ENCODE measurements around the gene SOWAHA. TPM values are rescaled to one million over a fixed set of nuclear protein-coding genes. Genes with fewer than 3 reads are reported as not detected.

The SOWAHA gene
- total and polyA plus RNA-seq, 2 donors (not counting 1 experiment from before 2014, with no cell fraction given), result not detected

- WGBS (ENCODE audit: insufficient coverage), result 95% methylated on average over 3 of the region's 8 CpGs
- TF ChIP-seq EZH2 (IDR thresholded peaks at IDR 0.05; ENCODE audit: borderline replicate concordance, insufficient read depth, low read depth, low read length, poor library complexity, severe bottlenecking) (no peak), CTCF (IDR thresholded peaks at IDR 0.05) (no peak)
- H3K27ac Mint-ChIP-seq, result no peak overlapping the region
- H3K27me3 Mint-ChIP-seq, result no peaks in the 10 kb centered on the region
- no peak for ATAC-seq (ENCODE audit: low read depth)
- no peak overlapping the region for H3K9ac ChIP-seq (ENCODE audit: low read length)
- H3K36me3 ChIP-seq (replicated peaks in 1 of 2; ENCODE audit: control extremely low read depth in 1 of 2, control insufficient read depth in 1 of 2, extremely low read depth in 1 of 2, insufficient read depth in 2 of 2, low read length in 1 of 2), result no peaks in the 10 kb centered on the region
- POLR2A ChIA-PET, result no interaction called here
- no peaks in the 10 kb centered on the region for H3K4me1 ChIP-seq (ENCODE audit: control insufficient read depth in 2 of 2, insufficient read depth in 2 of 2, low read length in 2 of 2)
- no peak overlapping the region for H3K4me2 ChIP-seq (replicated peaks; ENCODE audit: low read depth, low read length, poor library complexity, severe bottlenecking)
- no peaks in the 10 kb centered on the region for H3K79me2 ChIP-seq (ENCODE audit: control insufficient read depth, insufficient read depth, low read length)
- no peaks in the 10 kb centered on the region for H3K27me3 ChIP-seq (replicated peaks in 1 of 4; ENCODE audit: control extremely low read depth in 1 of 4, control insufficient read depth in 3 of 4, insufficient read depth in 4 of 4, low read length in 3 of 4)
- H3K4me3 Mint-ChIP-seq, result no peak overlapping the region
- no peak overlapping the region for H3K27ac ChIP-seq (ENCODE audit: low read length in 2 of 2)
- no peaks in the 10 kb centered on the region for H3K9me3 Mint-ChIP-seq (ENCODE audit: insufficient read depth)
- CTCF ChIA-PET, result no interaction called here
- H3K4me3 ChIP-seq (ENCODE audit: control extremely low read depth in 1 of 5, extremely low read depth in 1 of 5, insufficient read depth in 1 of 5, low read depth in 2 of 5, low read length in 4 of 5), result no peak overlapping the region
- no peak overlapping the region for H2AFZ ChIP-seq (ENCODE audit: insufficient read depth, low read depth, low read length, poor library complexity, severe bottlenecking)
- intact Hi-C loops (cut with micrococcal nuclease), result no loop called here
- no peaks in the 10 kb centered on the region for H3K4me1 Mint-ChIP-seq
- no peaks in the 10 kb centered on the region for H4K20me1 ChIP-seq (ENCODE audit: control insufficient read depth, insufficient read depth, low read length, poor library complexity, severe bottlenecking)
- no peak for DNase-seq
- no peaks in the 10 kb centered on the region for H3K9me3 ChIP-seq (ENCODE audit: control extremely low read depth in 1 of 3, control insufficient read depth in 2 of 3, insufficient read depth in 1 of 3, low read length in 2 of 3)
These were observed 35.2 kb downstream of the SOWAHA start for GRCh38 chr5:132848270-132848669.

GRCh38 chr5:132849347-132849746 lies 36.2 kb downstream of the SOWAHA start:
- H2AFZ ChIP-seq (ENCODE audit: insufficient read depth, low read depth, low read length, poor library complexity, severe bottlenecking), result no peak overlapping the region
- no peak overlapping the region for H3K4me3 ChIP-seq (ENCODE audit: control extremely low read depth in 1 of 5, extremely low read depth in 1 of 5, insufficient read depth in 1 of 5, low read depth in 2 of 5, low read length in 4 of 5)
- no peaks in the 10 kb centered on the region for H3K4me1 ChIP-seq (ENCODE audit: control insufficient read depth in 2 of 2, insufficient read depth in 2 of 2, low read length in 2 of 2)
- ChIA-PET POLR2A (interaction anchor here (0.6 kb wide), 1 partner anchor 20 kb away, joined by 7 read pairs; no protein-coding TSS in a partner anchor), CTCF (no interaction called here)
- no peak overlapping the region for H3K27ac ChIP-seq (ENCODE audit: low read length in 2 of 2)
- TF ChIP-seq CTCF (IDR thresholded peaks at IDR 0.05), result no peak
- no peak for TF ChIP-seq EZH2 (IDR thresholded peaks at IDR 0.05; ENCODE audit: borderline replicate concordance, insufficient read depth, low read depth, low read length, poor library complexity, severe bottlenecking)
- no peaks in the 10 kb centered on the region for H3K79me2 ChIP-seq (ENCODE audit: control insufficient read depth, insufficient read depth, low read length)
- H3K9me3 ChIP-seq (ENCODE audit: control extremely low read depth in 1 of 3, control insufficient read depth in 2 of 3, insufficient read depth in 1 of 3, low read length in 2 of 3), result no peaks in the 10 kb centered on the region
- no peaks in the 10 kb centered on the region for H3K36me3 ChIP-seq (replicated peaks in 1 of 2; ENCODE audit: control extremely low read depth in 1 of 2, control insufficient read depth in 1 of 2, extremely low read depth in 1 of 2, insufficient read depth in 2 of 2, low read length in 1 of 2)
- ATAC-seq (ENCODE audit: low read depth) (no peak), DNase-seq (no peak)
- H3K9ac ChIP-seq (ENCODE audit: low read length), result no peak overlapping the region
- no peaks in the 10 kb centered on the region for H3K27me3 ChIP-seq (replicated peaks in 1 of 4; ENCODE audit: control extremely low read depth in 1 of 4, control insufficient read depth in 3 of 4, insufficient read depth in 4 of 4, low read length in 3 of 4)
- no peaks in the 10 kb centered on the region for H3K27me3 Mint-ChIP-seq
- no peaks in the 10 kb centered on the region for H3K9me3 Mint-ChIP-seq (ENCODE audit: insufficient read depth)
- intact Hi-C loops (cut with micrococcal nuclease), result no loop called here
- 80% methylated on average over 1 of the region's 1 CpG for WGBS (ENCODE audit: insufficient coverage)
- H3K27ac Mint-ChIP-seq, result no peak overlapping the region
- H3K4me2 ChIP-seq (replicated peaks; ENCODE audit: low read depth, low read length, poor library complexity, severe bottlenecking), result no peak overlapping the region
- H3K4me3 Mint-ChIP-seq, result no peak overlapping the region
- no peaks in the 10 kb centered on the region for H4K20me1 ChIP-seq (ENCODE audit: control insufficient read depth, insufficient read depth, low read length, poor library complexity, severe bottlenecking)
- no peaks in the 10 kb centered on the region for H3K4me1 Mint-ChIP-seq
